KMS-11 (cell line): ENCODE data around the gene SOX12.

ENCODE experiments used
- H2AFZ ChIP-seq: fragments of 200-600 bp; sonication (generic); 2 replicates; pipeline ENCODE4 v1.6.1; 2016; ENCODE audit warnings: antibody characterized with exemption, mixed run types, low read depth
- H3K27ac ChIP-seq: fragments of 200-600 bp; sonication (generic); 2 replicates; pipeline ENCODE4 v1.6.1; 2016; ENCODE audit warnings: mild to moderate bottlenecking, mixed run types
- H3K27me3 ChIP-seq: fragments of 200-600 bp; sonication (generic); 2 replicates; pipeline ENCODE4 v1.6.1; 2017; ENCODE audit warnings: mild to moderate bottlenecking, low read depth, mixed run types, moderate library complexity; ENCODE audit not compliant: insufficient read depth
- H3K36me3 ChIP-seq: fragments of 200-600 bp; sonication (generic); 2 replicates; pipeline ENCODE4 v1.6.1; 2017; ENCODE audit warnings: mild to moderate bottlenecking, mixed run types; ENCODE audit not compliant: insufficient read depth
- H3K4me1 ChIP-seq: fragments of 200-600 bp; sonication (generic); 2 replicates; pipeline ENCODE4 v1.6.1; 2016; ENCODE audit warnings: mild to moderate bottlenecking, low read depth, mixed run types; ENCODE audit not compliant: poor library complexity, severe bottlenecking
- H3K4me2 ChIP-seq: fragments of 200-600 bp; sonication (generic); 2 replicates; pipeline ENCODE4 v1.7.0; 2016; ENCODE audit warnings: mild to moderate bottlenecking, mixed run types
- H3K4me3 ChIP-seq: fragments of 200-600 bp; sonication (generic); IDR thresholded peaks from 2 replicates; pipeline ENCODE4 v1.6.1; 2017; ENCODE audit warnings: low read depth, low read length, mixed read lengths; ENCODE audit not compliant: insufficient read depth
- H3K79me2 ChIP-seq: fragments of 200-600 bp; sonication (generic); 2 replicates; pipeline ENCODE4 v1.6.1; 2016; ENCODE audit warnings: low read depth, mixed run types; ENCODE audit not compliant: insufficient read depth
- H3K9ac ChIP-seq: fragments of 200-600 bp; sonication (generic); 2 replicates; pipeline ENCODE4 v1.6.1; 2016; ENCODE audit warnings: mild to moderate bottlenecking, mixed run types
- H4K20me1 ChIP-seq: fragments of 200-600 bp; sonication (generic); 2 replicates; pipeline ENCODE4 v1.6.1; 2016; ENCODE audit warnings: mild to moderate bottlenecking, mixed run types; ENCODE audit not compliant: insufficient read depth
- TF ChIP-seq, protein P1 (sequence below): fragments of 200-600 bp; sonication (generic); conservative IDR thresholded peaks from 2 replicates; pipeline ENCODE4 v1.6.1; 2017; ENCODE audit warnings: low read depth, mild to moderate bottlenecking, antibody characterized with exemption, low read length, moderate library complexity, mixed read lengths

SOX12 gene

GRCh38 chr20:316316-317068, 8.9 kb upstream of the SOX12 start:
- Histone ChIP-seq H3K4me2 (no peak overlapping the region), H3K27ac (no peak overlapping the region), H3K4me3 (no peak overlapping the region), H3K79me2 (no peaks in the 10 kb centered on the region), H3K4me1 (no peaks in the 10 kb centered on the region), H3K36me3 (no peaks in the 10 kb centered on the region), H3K9ac (no peak overlapping the region), H3K27me3 (no peaks in the 10 kb centered on the region), H2AFZ (no peak overlapping the region), H4K20me1 (no peaks in the 10 kb centered on the region)
- TF ChIP-seq, protein P1, sequence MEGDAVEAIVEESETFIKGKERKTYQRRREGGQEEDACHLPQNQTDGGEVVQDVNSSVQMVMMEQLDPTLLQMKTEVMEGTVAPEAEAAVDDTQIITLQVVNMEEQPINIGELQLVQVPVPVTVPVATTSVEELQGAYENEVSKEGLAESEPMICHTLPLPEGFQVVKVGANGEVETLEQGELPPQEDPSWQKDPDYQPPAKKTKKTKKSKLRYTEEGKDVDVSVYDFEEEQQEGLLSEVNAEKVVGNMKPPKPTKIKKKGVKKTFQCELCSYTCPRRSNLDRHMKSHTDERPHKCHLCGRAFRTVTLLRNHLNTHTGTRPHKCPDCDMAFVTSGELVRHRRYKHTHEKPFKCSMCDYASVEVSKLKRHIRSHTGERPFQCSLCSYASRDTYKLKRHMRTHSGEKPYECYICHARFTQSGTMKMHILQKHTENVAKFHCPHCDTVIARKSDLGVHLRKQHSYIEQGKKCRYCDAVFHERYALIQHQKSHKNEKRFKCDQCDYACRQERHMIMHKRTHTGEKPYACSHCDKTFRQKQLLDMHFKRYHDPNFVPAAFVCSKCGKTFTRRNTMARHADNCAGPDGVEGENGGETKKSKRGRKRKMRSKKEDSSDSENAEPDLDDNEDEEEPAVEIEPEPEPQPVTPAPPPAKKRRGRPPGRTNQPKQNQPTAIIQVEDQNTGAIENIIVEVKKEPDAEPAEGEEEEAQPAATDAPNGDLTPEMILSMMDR = no peak

- TF ChIP-seq, protein P1 = no peak
Observed at GRCh38 chr20:324177-325044, 941 bp upstream of the SOX12 start.

DNA sequence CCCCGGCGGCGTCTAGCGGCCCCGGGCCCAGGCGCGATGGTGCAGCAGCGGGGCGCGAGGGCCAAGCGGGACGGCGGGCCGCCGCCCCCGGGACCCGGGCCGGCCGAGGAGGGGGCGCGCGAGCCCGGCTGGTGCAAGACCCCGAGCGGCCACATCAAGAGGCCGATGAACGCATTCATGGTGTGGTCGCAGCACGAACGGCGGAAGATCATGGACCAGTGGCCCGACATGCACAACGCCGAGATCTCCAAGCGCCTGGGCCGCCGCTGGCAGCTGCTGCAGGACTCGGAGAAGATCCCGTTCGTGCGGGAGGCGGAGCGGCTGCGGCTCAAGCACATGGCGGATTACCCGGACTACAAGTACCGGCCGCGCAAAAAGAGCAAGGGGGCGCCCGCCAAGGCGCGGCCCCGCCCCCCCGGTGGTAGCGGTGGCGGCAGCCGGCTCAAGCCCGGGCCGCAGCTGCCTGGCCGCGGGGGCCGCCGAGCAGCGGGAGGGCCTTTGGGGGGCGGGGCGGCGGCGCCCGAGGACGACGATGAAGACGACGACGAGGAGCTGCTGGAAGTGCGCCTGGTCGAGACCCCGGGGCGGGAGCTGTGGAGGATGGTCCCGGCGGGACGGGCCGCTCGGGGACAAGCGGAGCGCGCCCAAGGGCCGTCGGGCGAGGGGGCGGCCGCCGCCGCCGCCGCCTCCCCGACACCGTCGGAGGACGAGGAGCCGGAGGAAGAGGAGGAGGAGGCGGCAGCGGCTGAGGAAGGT, 715 bp downstream of the SOX12 start:
- Histone ChIP-seq H3K36me3 (no peaks in the 10 kb centered on the region), H3K27ac (peak overlapping the region; percentile 78), H2AFZ (peak overlapping the region; percentile 41; the same call in 1 of the 2 replicates), H3K4me1 (peaks cover 21% of the 10 kb centered on the region), H3K79me2 (peaks cover 5% of the 10 kb centered on the region; the same call in 1 of the 2 replicates), H3K9ac (peak overlapping the region; percentile 81), H3K4me2 (peak overlapping the region; percentile 36; the same call in 1 of the 2 replicates), H3K27me3 (no peaks in the 10 kb centered on the region), H3K4me3 (no peak overlapping the region), H4K20me1 (no peaks in the 10 kb centered on the region)
- TF ChIP-seq, protein P1 = no peak

More at GRCh38 chr20:324177-325044, 941 bp upstream of the SOX12 start:
- Histone ChIP-seq H3K27ac (peak overlapping the region; percentile 65), H3K27me3 (no peaks in the 10 kb centered on the region), H2AFZ (peak overlapping the region; percentile 81), H4K20me1 (no peaks in the 10 kb centered on the region), H3K4me2 (peak overlapping the region; percentile 90), H3K79me2 (peaks cover 5% of the 10 kb centered on the region; the same call in 1 of the 2 replicates), H3K9ac (peak overlapping the region; percentile 73), H3K36me3 (no peaks in the 10 kb centered on the region), H3K4me1 (peaks cover 10% of the 10 kb centered on the region), H3K4me3 (no peak overlapping the region)

GRCh38 chr20:326645-327185, 1.4 kb downstream of the SOX12 start:
- no peaks in the 10 kb centered on the region for H3K36me3 ChIP-seq
- peaks cover 21% of the 10 kb centered on the region for H3K4me1 ChIP-seq
- H3K4me2 ChIP-seq = peak overlapping the region; percentile 50; the same call in 1 of the 2 replicates
- H2AFZ ChIP-seq = peak overlapping the region; percentile 41; the same call in 1 of the 2 replicates
- no peak overlapping the region for H3K4me3 ChIP-seq
- no peaks in the 10 kb centered on the region for H3K27me3 ChIP-seq
- peak overlapping the region; percentile 81 for H3K9ac ChIP-seq
- H4K20me1 ChIP-seq = no peaks in the 10 kb centered on the region
- H3K27ac ChIP-seq = peak overlapping the region; percentile 78
- peaks cover 5% of the 10 kb centered on the region; the same call in 1 of the 2 replicates for H3K79me2 ChIP-seq
- TF ChIP-seq, protein P1 = no peak
